Spleen (tissue), 7 donors: ENCODE data around the gene TMTC3.

Source experiments
- POLR2A ChIP-seq, 3 donors: fragments of 450-650 bp; IDR thresholded peaks; one replicate each; pipeline ENCODE4 v1.5.1; 2017; ENCODE audit warnings: antibody characterized with exemption in 3 of 3, mild to moderate bottlenecking in 1 of 3
- TF ChIP-seq, protein P1 (sequence below), 11 experiments: fragments of 200-600 bp in 7 of 11; fragments of 450-650 bp in 4 of 11; sonication (generic) in 4 of 11; IDR thresholded peaks in 8 of 11; conservative IDR thresholded peaks in 3 of 11; 1 replicate in 7 of 11; 2 replicates in 4 of 11; pipeline versions ENCODE4 v1.4.0 to v1.8.0; 2016 to 2021; ENCODE audit warnings: antibody characterized with exemption in 11 of 11, inconsistent platforms in 4 of 11, mild to moderate bottlenecking in 1 of 11
- donor health status: DM: no; HTN: no; CAD: no; lungs with moderate emphysema.
- donor health status: DM: no; HTN: no; CAD: no.
- donor health status: DM: no; HTN: no; CAD: no.

DNA sequence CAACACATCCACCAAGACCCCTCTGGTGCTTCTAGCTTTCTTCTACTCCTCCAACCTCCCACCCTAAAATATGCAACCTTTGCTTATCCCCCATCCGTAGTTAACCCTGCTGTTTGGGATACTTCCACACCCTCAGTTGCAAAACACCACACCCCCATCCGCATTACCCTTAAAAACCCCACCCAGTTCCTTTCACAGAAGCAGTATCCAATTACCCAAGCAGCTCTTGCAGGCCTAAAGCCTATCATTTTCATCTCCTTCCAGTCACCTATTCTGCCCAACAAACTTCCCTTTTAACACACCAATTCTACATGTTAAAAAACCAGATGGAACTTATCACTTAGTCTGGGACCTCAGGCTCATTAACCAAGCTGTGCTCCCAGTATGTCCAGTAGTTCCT, 88.2 kb downstream of the TMTC3 start:
- TF ChIP-seq POLR2A (IDR thresholded peaks at IDR 0.05) = no peak
- TF ChIP-seq, protein P1, sequence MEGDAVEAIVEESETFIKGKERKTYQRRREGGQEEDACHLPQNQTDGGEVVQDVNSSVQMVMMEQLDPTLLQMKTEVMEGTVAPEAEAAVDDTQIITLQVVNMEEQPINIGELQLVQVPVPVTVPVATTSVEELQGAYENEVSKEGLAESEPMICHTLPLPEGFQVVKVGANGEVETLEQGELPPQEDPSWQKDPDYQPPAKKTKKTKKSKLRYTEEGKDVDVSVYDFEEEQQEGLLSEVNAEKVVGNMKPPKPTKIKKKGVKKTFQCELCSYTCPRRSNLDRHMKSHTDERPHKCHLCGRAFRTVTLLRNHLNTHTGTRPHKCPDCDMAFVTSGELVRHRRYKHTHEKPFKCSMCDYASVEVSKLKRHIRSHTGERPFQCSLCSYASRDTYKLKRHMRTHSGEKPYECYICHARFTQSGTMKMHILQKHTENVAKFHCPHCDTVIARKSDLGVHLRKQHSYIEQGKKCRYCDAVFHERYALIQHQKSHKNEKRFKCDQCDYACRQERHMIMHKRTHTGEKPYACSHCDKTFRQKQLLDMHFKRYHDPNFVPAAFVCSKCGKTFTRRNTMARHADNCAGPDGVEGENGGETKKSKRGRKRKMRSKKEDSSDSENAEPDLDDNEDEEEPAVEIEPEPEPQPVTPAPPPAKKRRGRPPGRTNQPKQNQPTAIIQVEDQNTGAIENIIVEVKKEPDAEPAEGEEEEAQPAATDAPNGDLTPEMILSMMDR (IDR thresholded peaks at IDR 0.05 in 8 of 11, conservative IDR thresholded peaks at IDR 0.05 in 3 of 11) = no peak
